ENCODE data around the gene GRAMD1A. TPM values are rescaled to one million over a fixed set of nuclear protein-coding genes. Genes with fewer than 3 reads are reported as not detected.
A peak's percentile ranks its signal among the peaks of the same experiment; 100 is the strongest.

GRAMD1A gene
- total and polyA plus RNA-seq, 9 of the 15 experiments (the other 6 are each of a cell fraction or from before 2014, with no cell fraction given) = 1.4 to 63.8 (median 38.5) TPM

- no peak for TF ChIP-seq NCOA2 (IDR thresholded peaks at IDR 0.05; ENCODE audit: partially characterized antibody in 2 of 2)
- TF ChIP-seq CBFA2T3 (IDR thresholded peaks at IDR 0.05) = peak; percentile 5; the same call in 1 of the 2 replicates
- TF ChIP-seq SREBF2 (CRISPR knock-in tag; IDR thresholded peaks at IDR 0.05) = no peak
- 0 out of 2 replicates have a peak, but pooled peaks have one; percentile 54 for TF ChIP-seq ZHX1 (conservative IDR thresholded peaks at IDR 0.05; ENCODE audit: low read length)
- no peak for TF ChIP-seq HNRNPUL1 (IDR thresholded peaks at IDR 0.05; ENCODE audit: low read length)
- TF ChIP-seq NR1H2 (CRISPR knock-in tag; IDR thresholded peaks at IDR 0.05) = no peak
- no peak for TF ChIP-seq NFE2L1 (tag; IDR thresholded peaks at IDR 0.05; ENCODE audit: borderline replicate concordance, low read depth)
- peak; percentile 85 for TF ChIP-seq PKNOX1 (IDR thresholded peaks at IDR 0.05)
- TF ChIP-seq ZNF143 (CRISPR knock-in tag; IDR thresholded peaks at IDR 0.05) = no peak
- no peak for TF ChIP-seq FOXJ3 (CRISPR knock-in tag; IDR thresholded peaks at IDR 0.05)
- no peak for TF ChIP-seq SREBF1 (IDR thresholded peaks at IDR 0.05; ENCODE audit: borderline replicate concordance, low read depth, low read length)
- no peak for TF ChIP-seq ARID2 (IDR thresholded peaks at IDR 0.05)
- 0 out of 2 replicates have a peak, but pooled peaks have one; percentile 20 for TF ChIP-seq SMARCE1 (IDR thresholded peaks at IDR 0.05)
- no peak for TF ChIP-seq PML (IDR thresholded peaks at IDR 0.05; ENCODE audit: low read length)
- TF ChIP-seq ERF (CRISPR knock-in tag; IDR thresholded peaks at IDR 0.05) = no peak
- no peak for TF ChIP-seq SP1 (CRISPR knock-in tag; IDR thresholded peaks at IDR 0.05)
- TF ChIP-seq RUNX1 (IDR thresholded peaks at IDR 0.05; ENCODE audit: low read depth) = no peak
- peak; percentile 47; the same call in 1 of the 2 replicates for TF ChIP-seq BMI1 (IDR thresholded peaks at IDR 0.05; ENCODE audit: low read length)
- TF ChIP-seq ATF7 (IDR thresholded peaks at IDR 0.05) = peak; percentile 64; the same call in 1 of the 2 replicates
- TF ChIP-seq NR2C1 (IDR thresholded peaks at IDR 0.05) = peak; percentile 53; the same call in 1 of the 2 replicates
- peak; percentile 46; the same call in 1 of the 2 replicates for TF ChIP-seq NR2C1 (tag; IDR thresholded peaks at IDR 0.05)
- TF ChIP-seq FOXJ2 (tag; IDR thresholded peaks at IDR 0.05) = 0 out of 2 replicates have a peak, but pooled peaks have one; percentile 31
- peak; percentile 73 for TF ChIP-seq SOX6 (IDR thresholded peaks at IDR 0.05)
- no peak for TF ChIP-seq KHSRP (IDR thresholded peaks at IDR 0.05)
- TF ChIP-seq JUND (IDR thresholded peaks at IDR 0.05; ENCODE audit: borderline replicate concordance, low read depth, low read length) = peak; percentile 13; the same call in 1 of the 2 replicates
- 0 out of 3 replicates have a peak, but pooled peaks have one; percentile 15 for TF ChIP-seq JUND (tag; IDR thresholded peaks at IDR 0.05; ENCODE audit: borderline replicate concordance, low read depth, low read length)
- TF ChIP-seq ZFP36 (IDR thresholded peaks at IDR 0.05; ENCODE audit: low read depth, low read length, partially characterized antibody) = no peak
- 0 out of 2 replicates have a peak, but pooled peaks have one; percentile 39 for TF ChIP-seq MXI1 (IDR thresholded peaks at IDR 0.05; ENCODE audit: low read depth, low read length)
- peak; percentile 36; the same call in 1 of the 2 replicates for TF ChIP-seq KLF13 (tag; IDR thresholded peaks at IDR 0.05; ENCODE audit: borderline replicate concordance, low read depth)
Observed at GRCh38 chr19:34979819-34980640, 20.1 kb upstream of the GRAMD1A start (continued).
